Measurements from ENCODE around the gene ANLN. TPM values are rescaled to one million over a fixed set of nuclear protein-coding genes. Genes with fewer than 3 reads are reported as not detected.
A peak's percentile ranks its signal among the peaks of the same experiment; 100 is the strongest.

Gene ANLN
- polyA plus RNA-seq, 3 donors = 0.12 to 1.1 (median 0.25) TPM

DNA sequence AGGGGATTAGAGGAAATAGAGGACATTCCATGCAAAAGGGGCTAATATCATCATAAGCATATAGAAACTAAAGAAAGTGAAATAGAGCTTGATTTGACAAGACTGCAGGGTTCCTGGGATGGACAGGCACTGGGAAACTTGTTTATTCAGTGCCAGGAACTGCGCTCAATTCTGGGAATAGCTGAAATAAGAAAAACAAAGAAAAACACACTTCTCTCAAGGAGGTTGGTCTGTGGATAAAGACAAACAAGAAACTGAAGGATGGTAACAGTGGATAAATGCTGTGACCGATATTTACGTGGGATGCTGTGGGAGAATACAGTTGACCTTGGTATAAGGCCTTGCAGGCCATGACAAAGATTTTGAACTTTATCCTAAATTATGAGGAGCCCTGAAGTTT is 40.9 kb upstream of the ANLN start:
- H3K4me3 ChIP-seq (replicated peaks in 1 of 3; ENCODE audit: low read depth in 2 of 3, low read length in 3 of 3) = no peak overlapping the region
- H3K36me3 Mint-ChIP-seq = no peaks in the 10 kb centered on the region
- peaks cover 9% of the 10 kb centered on the region for H3K4me1 Mint-ChIP-seq
- no peaks in the 10 kb centered on the region for H3K79me2 ChIP-seq (ENCODE audit: insufficient read depth, low read length)
- H3K27ac ChIP-seq (ENCODE audit: low read depth in 1 of 2, low read length in 2 of 2) = no peak overlapping the region
- H3K9ac ChIP-seq (ENCODE audit: insufficient read depth, low read length, poor library complexity, severe bottlenecking) = no peak overlapping the region
- H3K36me3 ChIP-seq (replicated peaks in 1 of 2; ENCODE audit: control insufficient read depth in 1 of 2, insufficient read depth in 2 of 2, low read length in 2 of 2) = no peaks in the 10 kb centered on the region
- intact Hi-C loops (cut with micrococcal nuclease) = no loop called here
- TF ChIP-seq, protein P1, sequence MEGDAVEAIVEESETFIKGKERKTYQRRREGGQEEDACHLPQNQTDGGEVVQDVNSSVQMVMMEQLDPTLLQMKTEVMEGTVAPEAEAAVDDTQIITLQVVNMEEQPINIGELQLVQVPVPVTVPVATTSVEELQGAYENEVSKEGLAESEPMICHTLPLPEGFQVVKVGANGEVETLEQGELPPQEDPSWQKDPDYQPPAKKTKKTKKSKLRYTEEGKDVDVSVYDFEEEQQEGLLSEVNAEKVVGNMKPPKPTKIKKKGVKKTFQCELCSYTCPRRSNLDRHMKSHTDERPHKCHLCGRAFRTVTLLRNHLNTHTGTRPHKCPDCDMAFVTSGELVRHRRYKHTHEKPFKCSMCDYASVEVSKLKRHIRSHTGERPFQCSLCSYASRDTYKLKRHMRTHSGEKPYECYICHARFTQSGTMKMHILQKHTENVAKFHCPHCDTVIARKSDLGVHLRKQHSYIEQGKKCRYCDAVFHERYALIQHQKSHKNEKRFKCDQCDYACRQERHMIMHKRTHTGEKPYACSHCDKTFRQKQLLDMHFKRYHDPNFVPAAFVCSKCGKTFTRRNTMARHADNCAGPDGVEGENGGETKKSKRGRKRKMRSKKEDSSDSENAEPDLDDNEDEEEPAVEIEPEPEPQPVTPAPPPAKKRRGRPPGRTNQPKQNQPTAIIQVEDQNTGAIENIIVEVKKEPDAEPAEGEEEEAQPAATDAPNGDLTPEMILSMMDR (IDR thresholded peaks at IDR 0.05) = no peak
- no peak for DNase-seq
- no peaks in the 10 kb centered on the region for H3K9me3 ChIP-seq (replicated peaks in 1 of 2; ENCODE audit: control insufficient read depth in 1 of 2, insufficient read depth in 1 of 2, low read length in 2 of 2)
- no peak overlapping the region for H2AFZ ChIP-seq (ENCODE audit: insufficient read depth, low read depth, low read length, poor library complexity, severe bottlenecking)
- H3K27me3 ChIP-seq (ENCODE audit: control insufficient read depth in 2 of 2, insufficient read depth in 2 of 2, low read length in 2 of 2) = no peaks in the 10 kb centered on the region
- H3K9me3 Mint-ChIP-seq = no peaks in the 10 kb centered on the region
- H3K4me1 ChIP-seq (ENCODE audit: control insufficient read depth in 1 of 2, insufficient read depth in 2 of 2, low read length in 2 of 2) = peaks cover 0 to 2% of the 10 kb centered on the region in 2 donors
- H3K4me2 ChIP-seq (replicated peaks; ENCODE audit: extremely low read depth, low read length, poor library complexity, severe bottlenecking) = no peak overlapping the region
- H3K4me3 Mint-ChIP-seq = no peak overlapping the region
- no peaks in the 10 kb centered on the region for H4K20me1 ChIP-seq (ENCODE audit: insufficient read depth, low read length)
- WGBS (ENCODE audit: insufficient coverage) = 100% methylated on average over 2 of the region's 3 CpGs
- no peaks in the 10 kb centered on the region for H3K27me3 Mint-ChIP-seq (ENCODE audit: low read depth in 3 of 3)
- H3K27ac Mint-ChIP-seq = peak overlapping the region in 1 of 7 donors; percentile 14

DNA sequence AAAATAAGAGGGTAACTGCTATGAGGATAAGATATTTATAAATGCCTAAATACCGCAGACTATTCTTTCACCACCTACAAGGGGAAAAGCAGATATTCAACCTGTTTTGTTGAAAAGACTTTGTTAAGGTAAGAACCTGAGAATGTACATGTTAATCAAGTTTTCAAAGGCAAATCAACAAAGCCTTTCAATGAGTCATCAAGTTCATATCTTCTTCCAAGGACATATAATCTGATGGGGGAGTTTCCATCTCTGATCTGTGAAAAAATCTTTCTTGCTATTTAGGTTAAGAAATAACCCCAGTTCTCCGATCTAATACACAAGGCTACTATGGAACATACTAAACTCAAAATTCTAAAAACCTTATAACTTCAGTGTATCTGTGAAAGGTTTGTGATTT is 40.0 kb upstream of the ANLN start:
- Histone ChIP-seq H3K4me2 (replicated peaks; ENCODE audit: extremely low read depth, low read length, poor library complexity, severe bottlenecking) (no peak overlapping the region), H3K4me3 (replicated peaks in 1 of 3; ENCODE audit: low read depth in 2 of 3, low read length in 3 of 3) (no peak overlapping the region), H3K79me2 (ENCODE audit: insufficient read depth, low read length) (no peaks in the 10 kb centered on the region), H3K9ac (ENCODE audit: insufficient read depth, low read length, poor library complexity, severe bottlenecking) (no peak overlapping the region), H4K20me1 (ENCODE audit: insufficient read depth, low read length) (no peaks in the 10 kb centered on the region), H3K36me3 (replicated peaks in 1 of 2; ENCODE audit: control insufficient read depth in 1 of 2, insufficient read depth in 2 of 2, low read length in 2 of 2) (no peaks in the 10 kb centered on the region), H2AFZ (ENCODE audit: insufficient read depth, low read depth, low read length, poor library complexity, severe bottlenecking) (no peak overlapping the region), H3K27ac (ENCODE audit: low read depth in 1 of 2, low read length in 2 of 2) (no peak overlapping the region), H3K4me1 (ENCODE audit: control insufficient read depth in 1 of 2, insufficient read depth in 2 of 2, low read length in 2 of 2) (peaks cover 0 to 2% of the 10 kb centered on the region in 2 donors), H3K27me3 (ENCODE audit: control insufficient read depth in 2 of 2, insufficient read depth in 2 of 2, low read length in 2 of 2) (no peaks in the 10 kb centered on the region), H3K9me3 (replicated peaks in 1 of 2; ENCODE audit: control insufficient read depth in 1 of 2, insufficient read depth in 1 of 2, low read length in 2 of 2) (no peaks in the 10 kb centered on the region)
- no peak overlapping the region for H3K27ac Mint-ChIP-seq
- no CpG with 5 or more reads among the region's 2 CpGs for WGBS (ENCODE audit: insufficient coverage)
- H3K36me3 Mint-ChIP-seq = no peaks in the 10 kb centered on the region
- intact Hi-C loops (cut with micrococcal nuclease) = no loop called here
- DNase-seq = no peak
- no peaks in the 10 kb centered on the region for H3K27me3 Mint-ChIP-seq (ENCODE audit: low read depth in 3 of 3)
- TF ChIP-seq, protein P1 (IDR thresholded peaks at IDR 0.05) = no peak
- no peaks in the 10 kb centered on the region for H3K9me3 Mint-ChIP-seq
- no peak overlapping the region for H3K4me3 Mint-ChIP-seq
- peaks cover 9% of the 10 kb centered on the region for H3K4me1 Mint-ChIP-seq

All from CD14-positive monocyte (primary cell).